WTC11 (cell line): ENCODE data around the gene CBX1.

Experiments used
- CREB1 ChIP-seq: sonication (generic); formaldehyde crosslinking; IDR thresholded peaks from 2 replicates; pipeline ENCODE4 v1.8.0; 2023; ENCODE audit warnings: mild to moderate bottlenecking, missing genetic modification reagents
- ESRRA ChIP-seq: sonication (generic); formaldehyde crosslinking; IDR thresholded peaks from 2 replicates; pipeline ENCODE4 v1.8.1; 2022; ENCODE audit warnings: mild to moderate bottlenecking, missing genetic modification reagents, borderline replicate concordance
- NFATC4 ChIP-seq: fragments of 250-450 bp; sonication (Bioruptor Pico); IDR thresholded peaks from 2 replicates; pipeline ENCODE4 v1.9.0; 2021; ENCODE audit warnings: mild to moderate bottlenecking
- TP53 ChIP-seq: sonication (generic); formaldehyde crosslinking; IDR thresholded peaks from 2 replicates; pipeline ENCODE4 v1.8.1; 2023; ENCODE audit warnings: mild to moderate bottlenecking, missing genetic modification reagents
- TF ChIP-seq, protein P1 (sequence below): sonication (generic); formaldehyde crosslinking; IDR thresholded peaks from 2 replicates; pipeline ENCODE4 v1.8.0; 2022; ENCODE audit warnings: mild to moderate bottlenecking, missing genetic modification reagents
- TF ChIP-seq, protein P2 (sequence below): fragments of 200-600 bp; IDR thresholded peaks from 2 replicates; pipeline ENCODE4 v1.8.0; 2022; ENCODE audit warnings: antibody characterized with exemption
- TF ChIP-seq, protein P3 (sequence below): fragments of 250-450 bp; sonication (Bioruptor Pico); IDR thresholded peaks from 2 replicates; pipeline ENCODE4 v1.8.0; 2021; ENCODE audit warnings: mild to moderate bottlenecking

DNA sequence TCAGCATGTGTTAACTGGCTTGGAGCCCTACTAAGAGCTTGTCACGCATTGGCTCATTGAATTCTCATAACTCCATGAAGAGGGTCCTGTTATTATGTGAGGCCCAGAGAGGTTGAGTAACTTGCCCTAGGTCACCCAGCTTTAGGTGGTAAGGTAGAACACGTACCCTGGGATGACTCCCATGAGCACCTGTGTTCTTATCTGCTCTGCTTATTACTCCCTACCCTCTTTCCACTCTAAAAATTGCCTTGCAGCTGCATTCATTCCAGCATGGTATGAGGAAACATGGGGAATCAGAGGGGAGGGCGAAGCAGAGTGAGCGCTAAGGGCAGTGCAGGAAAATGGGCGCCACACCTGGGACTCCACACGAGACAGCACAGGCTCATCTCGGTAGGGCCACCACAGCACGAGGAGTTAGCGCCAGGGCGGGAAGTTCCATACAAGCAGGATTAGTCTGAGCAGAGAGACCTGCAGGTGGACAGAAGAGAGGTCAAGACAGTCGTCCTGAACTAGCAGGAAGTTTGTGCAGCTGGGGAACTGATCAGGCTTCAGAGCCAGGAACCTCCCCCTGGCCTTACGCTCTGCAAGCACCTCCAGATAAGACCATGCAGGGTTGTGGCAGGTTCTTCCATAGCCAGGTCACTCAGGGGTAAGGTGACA, 73.8 kb downstream of the CBX1 start:
- no peak for TF ChIP-seq NFATC4 (CRISPR knock-in tag)
- no peak for TF ChIP-seq ESRRA (CRISPR knock-in tag)
- no peak for TF ChIP-seq CREB1
- TF ChIP-seq, protein P1, sequence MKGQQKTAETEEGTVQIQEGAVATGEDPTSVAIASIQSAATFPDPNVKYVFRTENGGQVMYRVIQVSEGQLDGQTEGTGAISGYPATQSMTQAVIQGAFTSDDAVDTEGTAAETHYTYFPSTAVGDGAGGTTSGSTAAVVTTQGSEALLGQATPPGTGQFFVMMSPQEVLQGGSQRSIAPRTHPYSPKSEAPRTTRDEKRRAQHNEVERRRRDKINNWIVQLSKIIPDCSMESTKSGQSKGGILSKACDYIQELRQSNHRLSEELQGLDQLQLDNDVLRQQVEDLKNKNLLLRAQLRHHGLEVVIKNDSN, result no peak
- TF ChIP-seq, protein P2, sequence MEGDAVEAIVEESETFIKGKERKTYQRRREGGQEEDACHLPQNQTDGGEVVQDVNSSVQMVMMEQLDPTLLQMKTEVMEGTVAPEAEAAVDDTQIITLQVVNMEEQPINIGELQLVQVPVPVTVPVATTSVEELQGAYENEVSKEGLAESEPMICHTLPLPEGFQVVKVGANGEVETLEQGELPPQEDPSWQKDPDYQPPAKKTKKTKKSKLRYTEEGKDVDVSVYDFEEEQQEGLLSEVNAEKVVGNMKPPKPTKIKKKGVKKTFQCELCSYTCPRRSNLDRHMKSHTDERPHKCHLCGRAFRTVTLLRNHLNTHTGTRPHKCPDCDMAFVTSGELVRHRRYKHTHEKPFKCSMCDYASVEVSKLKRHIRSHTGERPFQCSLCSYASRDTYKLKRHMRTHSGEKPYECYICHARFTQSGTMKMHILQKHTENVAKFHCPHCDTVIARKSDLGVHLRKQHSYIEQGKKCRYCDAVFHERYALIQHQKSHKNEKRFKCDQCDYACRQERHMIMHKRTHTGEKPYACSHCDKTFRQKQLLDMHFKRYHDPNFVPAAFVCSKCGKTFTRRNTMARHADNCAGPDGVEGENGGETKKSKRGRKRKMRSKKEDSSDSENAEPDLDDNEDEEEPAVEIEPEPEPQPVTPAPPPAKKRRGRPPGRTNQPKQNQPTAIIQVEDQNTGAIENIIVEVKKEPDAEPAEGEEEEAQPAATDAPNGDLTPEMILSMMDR, result no peak
- TF ChIP-seq TP53 (CRISPR knock-in tag), result no peak
- TF ChIP-seq, protein P3, sequence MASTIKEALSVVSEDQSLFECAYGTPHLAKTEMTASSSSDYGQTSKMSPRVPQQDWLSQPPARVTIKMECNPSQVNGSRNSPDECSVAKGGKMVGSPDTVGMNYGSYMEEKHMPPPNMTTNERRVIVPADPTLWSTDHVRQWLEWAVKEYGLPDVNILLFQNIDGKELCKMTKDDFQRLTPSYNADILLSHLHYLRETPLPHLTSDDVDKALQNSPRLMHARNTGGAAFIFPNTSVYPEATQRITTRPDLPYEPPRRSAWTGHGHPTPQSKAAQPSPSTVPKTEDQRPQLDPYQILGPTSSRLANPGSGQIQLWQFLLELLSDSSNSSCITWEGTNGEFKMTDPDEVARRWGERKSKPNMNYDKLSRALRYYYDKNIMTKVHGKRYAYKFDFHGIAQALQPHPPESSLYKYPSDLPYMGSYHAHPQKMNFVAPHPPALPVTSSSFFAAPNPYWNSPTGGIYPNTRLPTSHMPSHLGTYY (CRISPR knock-in tag), result no peak
